HepG2 (cell line): ENCODE results near the gene DDX1. TPM values are rescaled to one million over a fixed set of nuclear protein-coding genes. Genes with fewer than 3 reads are reported as not detected.

Experiments used
- CAMTA2 ChIP-seq: sonication (generic); formaldehyde crosslinking; IDR thresholded peaks from 2 replicates; pipeline ENCODE4 v1.4.0; 2020; ENCODE audit warnings: mild to moderate bottlenecking, missing genetic modification reagents, borderline replicate concordance
- ELF1 ChIP-seq: sonication (generic); formaldehyde crosslinking; IDR thresholded peaks from 2 replicates; pipeline ENCODE4 v1.4.0; 2020; ENCODE audit warnings: missing genetic modification reagents
- FOXP1 ChIP-seq, 2 experiments: fragments of 450-650 bp in 1 of 2; IDR thresholded peaks; 2 replicates each; pipeline ENCODE4 v1.6.1; 2017 to 2018; ENCODE audit warnings: antibody characterized with exemption in 1 of 2
- KDM1A ChIP-seq: IDR thresholded peaks from 2 replicates; pipeline ENCODE4 v1.6.1; 2016; ENCODE audit warnings: missing compliant biosample characterization
- MATR3 ChIP-seq: sonication (generic); formaldehyde crosslinking; IDR thresholded peaks from 2 replicates; pipeline ENCODE4 v1.4.0; 2020; ENCODE audit warnings: missing genetic modification reagents
- MEF2D ChIP-seq: sonication (generic); formaldehyde crosslinking; IDR thresholded peaks from 2 replicates; pipeline ENCODE4 v1.5.1; 2020; ENCODE audit warnings: mild to moderate bottlenecking, missing genetic modification reagents
- POLR2G ChIP-seq: fragments of 200-400 bp; formaldehyde crosslinking; IDR thresholded peaks from 2 replicates; pipeline ENCODE4 v1.6.1; 2018; ENCODE audit warnings: mild to moderate bottlenecking, low read depth, low read length, moderate library complexity
- RARG ChIP-seq: sonication (generic); formaldehyde crosslinking; IDR thresholded peaks from 2 replicates; pipeline ENCODE4 v1.4.0; 2020; ENCODE audit warnings: low read depth, mild to moderate bottlenecking, missing genetic modification reagents
- SAP130 ChIP-seq: IDR thresholded peaks from 2 replicates; pipeline ENCODE4 v1.6.1; 2016; ENCODE audit warnings: low read depth
- SATB2 ChIP-seq: sonication (generic); formaldehyde crosslinking; IDR thresholded peaks from 2 replicates; pipeline ENCODE4 v1.5.0; 2020; ENCODE audit warnings: missing genetic modification reagents
- SETDB1 ChIP-seq: sonication (generic); formaldehyde crosslinking; IDR thresholded peaks from 2 replicates; pipeline ENCODE4 v1.5.1; 2020; ENCODE audit warnings: missing genetic modification reagents, mild to moderate bottlenecking, borderline replicate concordance
- SPEN ChIP-seq: sonication (generic); formaldehyde crosslinking; IDR thresholded peaks from 2 replicates; pipeline ENCODE4 v1.5.1; 2020; ENCODE audit warnings: low read depth, mild to moderate bottlenecking, missing genetic modification reagents
- SSRP1 ChIP-seq: IDR thresholded peaks from 2 replicates; pipeline ENCODE4 v1.6.1; 2016; ENCODE audit warnings: control low read depth
- TEAD3 ChIP-seq: optimal IDR thresholded peaks from 2 replicates; pipeline ENCODE3; 2016; ENCODE audit warnings: borderline replicate concordance
- ZBTB7B ChIP-seq: sonication (generic); formaldehyde crosslinking; IDR thresholded peaks from 2 replicates; pipeline ENCODE4 v1.4.0; 2020; ENCODE audit warnings: missing genetic modification reagents
- ZEB1 ChIP-seq: IDR thresholded peaks from 2 replicates; pipeline ENCODE4 v1.6.1; 2012; ENCODE audit warnings: mild to moderate bottlenecking, low read depth, inconsistent platforms; ENCODE audit not compliant: insufficient replicate concordance
- ZNF781 ChIP-seq: sonication (generic); formaldehyde crosslinking; IDR thresholded peaks from 2 replicates; pipeline ENCODE4 v1.5.1; 2020; ENCODE audit warnings: borderline replicate concordance, mild to moderate bottlenecking, missing genetic modification reagents; ENCODE audit errors: not compliant biosample characterization
- polyA plus RNA-seq, 8 experiments: library from polyadenylated mRNA; depleted of rRNA in 3 of 8; stranded (reverse) in 7 of 8; unstranded in 1 of 8; fragments of >200 nt; fragmentation: Illumina TruSeq in 4 of 8; extraction: Trizol in 4 of 8; gene quantifications; 2 replicates each; pipeline versions ENCODE4 v1.2.1 to v1.2.3, GENCODE V29; 2011 to 2016; ENCODE audit warnings: low read depth in 4 of 8, missing spikeins in 1 of 8, mixed read lengths in 1 of 8; ENCODE audit not compliant: insufficient read depth in 1 of 8
- total RNA-seq, 5 experiments: library from RNA; depleted of rRNA; stranded (reverse); fragments of >200 nt; fragmentation: Illumina TruSeq; extraction: Trizol; gene quantifications; 2 replicates each; pipeline ENCODE4 v1.2.3, GENCODE V29; 2016; ENCODE audit warnings: low read depth in 1 of 5
- TF ChIP-seq, protein P1 (sequence below): sonication (generic); formaldehyde crosslinking; IDR thresholded peaks from 2 replicates; pipeline ENCODE4 v1.8.1; 2023; ENCODE audit warnings: mild to moderate bottlenecking, moderate library complexity, missing genetic modification reagents
- TF ChIP-seq, protein P2 (sequence below): sonication (generic); formaldehyde crosslinking; conservative IDR thresholded peaks from 2 replicates; pipeline ENCODE4 v1.5.0; 2020; ENCODE audit warnings: missing genetic modification reagents
- TF ChIP-seq, protein P3 (sequence below): sonication (generic); formaldehyde crosslinking; IDR thresholded peaks from 2 replicates; pipeline ENCODE4 v1.4.0; 2020; ENCODE audit warnings: missing genetic modification reagents, mild to moderate bottlenecking, borderline replicate concordance
- TF ChIP-seq, protein P4 (sequence below): IDR thresholded peaks from 2 replicates; pipeline ENCODE4 v1.6.1; 2016; ENCODE audit warnings: control low read depth
- TF ChIP-seq, protein P5 (sequence below): sonication (generic); formaldehyde crosslinking; IDR thresholded peaks from 2 replicates; pipeline ENCODE4 v1.8.0; 2022; ENCODE audit warnings: low read depth, missing genetic modification reagents

DDX1 gene
- total and polyA plus RNA-seq, 2 of the 13 experiments (the other 11 are each of a cell fraction or from before 2014, with no cell fraction given): 81.6 to 130 TPM

DNA sequence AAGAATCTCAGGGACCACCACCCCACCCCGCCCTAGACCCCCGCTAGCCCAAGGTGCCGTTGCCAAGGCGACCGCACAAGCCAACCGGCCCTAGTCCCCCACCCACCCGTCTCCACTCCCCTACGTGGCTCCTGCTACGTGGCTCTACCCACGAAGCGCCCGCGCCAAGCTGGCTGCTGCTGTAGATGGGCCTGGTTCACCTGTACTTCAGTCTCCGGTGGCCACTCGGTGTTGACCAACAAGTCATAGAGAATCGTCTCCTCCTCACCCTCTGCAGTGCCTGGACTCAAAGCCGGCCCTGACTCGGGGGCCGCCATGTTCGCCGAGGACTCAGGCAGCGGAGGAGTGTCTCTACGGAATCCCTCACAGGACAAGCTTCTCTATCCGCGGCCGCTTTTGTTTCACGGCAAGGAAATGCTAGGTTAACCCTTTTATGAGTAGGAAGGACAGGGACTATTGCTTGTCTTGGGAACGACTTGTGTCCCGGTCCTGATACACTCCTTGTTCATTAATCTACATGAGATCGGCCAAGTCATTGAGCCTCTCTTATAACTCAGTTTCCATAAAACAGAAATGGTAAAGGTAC, 30.6 kb upstream of the DDX1 start, which contains the start of gene NBAS (continued):
- TF ChIP-seq, protein P1, sequence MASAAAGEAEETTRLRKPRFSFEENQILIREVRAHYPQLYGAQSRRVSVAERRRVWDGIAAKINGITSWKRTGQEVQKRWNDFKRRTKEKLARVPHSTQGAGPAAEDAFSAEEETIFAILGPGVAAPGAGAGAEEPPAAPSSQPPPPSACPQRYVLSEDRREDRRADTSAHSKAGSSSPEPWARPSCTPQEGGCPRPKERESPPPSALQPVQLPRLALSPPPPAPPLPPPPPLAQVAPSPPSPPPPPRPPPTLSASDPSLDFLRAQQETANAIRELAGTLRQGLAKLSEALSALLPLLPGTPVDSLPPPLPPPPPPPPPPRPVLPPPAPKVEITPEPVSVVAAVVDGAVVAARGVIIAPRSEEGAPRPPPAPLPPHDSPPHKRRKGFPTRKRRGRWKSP (CRISPR knock-in tag): no peak
- TF ChIP-seq ELF1 (CRISPR knock-in tag) (peak; percentile 78), POLR2G (peak; percentile 91), SETDB1 (CRISPR knock-in tag) (no peak), SSRP1 (0 out of 2 replicates have a peak, but pooled peaks have one; percentile 84), ZNF781 (CRISPR knock-in tag) (no peak), CAMTA2 (CRISPR knock-in tag) (no peak), FOXP1 (IDR thresholded peaks at IDR 0.05) (no peak), FOXP1 (CRISPR knock-in tag; IDR thresholded peaks at IDR 0.05) (peak; percentile 33; the same call in 1 of the 2 replicates), SPEN (CRISPR knock-in tag) (peak; percentile 67), ZBTB7B (CRISPR knock-in tag) (0 out of 2 replicates have a peak, but pooled peaks have one; percentile 15), TEAD3 (CRISPR knock-in tag) (no peak), RARG (CRISPR knock-in tag) (no peak), ZEB1 (no peak), MATR3 (no peak), SATB2 (CRISPR knock-in tag) (0 out of 2 replicates have a peak, but pooled peaks have one; percentile 53), SAP130 (peak; percentile 95), KDM1A (CRISPR knock-in tag) (no peak), MEF2D (CRISPR knock-in tag) (no peak; the same call in 1 of the 2 replicates)
- TF ChIP-seq, protein P2, sequence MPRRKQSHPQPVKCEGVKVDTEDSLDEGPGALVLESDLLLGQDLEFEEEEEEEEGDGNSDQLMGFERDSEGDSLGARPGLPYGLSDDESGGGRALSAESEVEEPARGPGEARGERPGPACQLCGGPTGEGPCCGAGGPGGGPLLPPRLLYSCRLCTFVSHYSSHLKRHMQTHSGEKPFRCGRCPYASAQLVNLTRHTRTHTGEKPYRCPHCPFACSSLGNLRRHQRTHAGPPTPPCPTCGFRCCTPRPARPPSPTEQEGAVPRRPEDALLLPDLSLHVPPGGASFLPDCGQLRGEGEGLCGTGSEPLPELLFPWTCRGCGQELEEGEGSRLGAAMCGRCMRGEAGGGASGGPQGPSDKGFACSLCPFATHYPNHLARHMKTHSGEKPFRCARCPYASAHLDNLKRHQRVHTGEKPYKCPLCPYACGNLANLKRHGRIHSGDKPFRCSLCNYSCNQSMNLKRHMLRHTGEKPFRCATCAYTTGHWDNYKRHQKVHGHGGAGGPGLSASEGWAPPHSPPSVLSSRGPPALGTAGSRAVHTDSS (CRISPR knock-in tag): no peak
- TF ChIP-seq, protein P3, sequence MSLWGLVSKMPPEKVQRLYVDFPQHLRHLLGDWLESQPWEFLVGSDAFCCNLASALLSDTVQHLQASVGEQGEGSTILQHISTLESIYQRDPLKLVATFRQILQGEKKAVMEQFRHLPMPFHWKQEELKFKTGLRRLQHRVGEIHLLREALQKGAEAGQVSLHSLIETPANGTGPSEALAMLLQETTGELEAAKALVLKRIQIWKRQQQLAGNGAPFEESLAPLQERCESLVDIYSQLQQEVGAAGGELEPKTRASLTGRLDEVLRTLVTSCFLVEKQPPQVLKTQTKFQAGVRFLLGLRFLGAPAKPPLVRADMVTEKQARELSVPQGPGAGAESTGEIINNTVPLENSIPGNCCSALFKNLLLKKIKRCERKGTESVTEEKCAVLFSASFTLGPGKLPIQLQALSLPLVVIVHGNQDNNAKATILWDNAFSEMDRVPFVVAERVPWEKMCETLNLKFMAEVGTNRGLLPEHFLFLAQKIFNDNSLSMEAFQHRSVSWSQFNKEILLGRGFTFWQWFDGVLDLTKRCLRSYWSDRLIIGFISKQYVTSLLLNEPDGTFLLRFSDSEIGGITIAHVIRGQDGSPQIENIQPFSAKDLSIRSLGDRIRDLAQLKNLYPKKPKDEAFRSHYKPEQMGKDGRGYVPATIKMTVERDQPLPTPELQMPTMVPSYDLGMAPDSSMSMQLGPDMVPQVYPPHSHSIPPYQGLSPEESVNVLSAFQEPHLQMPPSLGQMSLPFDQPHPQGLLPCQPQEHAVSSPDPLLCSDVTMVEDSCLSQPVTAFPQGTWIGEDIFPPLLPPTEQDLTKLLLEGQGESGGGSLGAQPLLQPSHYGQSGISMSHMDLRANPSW (CRISPR knock-in tag): 0 out of 2 replicates have a peak, but pooled peaks have one; percentile 26
- TF ChIP-seq, protein P4, sequence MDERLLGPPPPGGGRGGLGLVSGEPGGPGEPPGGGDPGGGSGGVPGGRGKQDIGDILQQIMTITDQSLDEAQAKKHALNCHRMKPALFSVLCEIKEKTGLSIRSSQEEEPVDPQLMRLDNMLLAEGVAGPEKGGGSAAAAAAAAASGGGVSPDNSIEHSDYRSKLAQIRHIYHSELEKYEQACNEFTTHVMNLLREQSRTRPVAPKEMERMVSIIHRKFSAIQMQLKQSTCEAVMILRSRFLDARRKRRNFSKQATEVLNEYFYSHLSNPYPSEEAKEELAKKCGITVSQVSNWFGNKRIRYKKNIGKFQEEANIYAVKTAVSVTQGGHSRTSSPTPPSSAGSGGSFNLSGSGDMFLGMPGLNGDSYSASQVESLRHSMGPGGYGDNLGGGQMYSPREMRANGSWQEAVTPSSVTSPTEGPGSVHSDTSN (CRISPR knock-in tag): no peak
- TF ChIP-seq, protein P5, sequence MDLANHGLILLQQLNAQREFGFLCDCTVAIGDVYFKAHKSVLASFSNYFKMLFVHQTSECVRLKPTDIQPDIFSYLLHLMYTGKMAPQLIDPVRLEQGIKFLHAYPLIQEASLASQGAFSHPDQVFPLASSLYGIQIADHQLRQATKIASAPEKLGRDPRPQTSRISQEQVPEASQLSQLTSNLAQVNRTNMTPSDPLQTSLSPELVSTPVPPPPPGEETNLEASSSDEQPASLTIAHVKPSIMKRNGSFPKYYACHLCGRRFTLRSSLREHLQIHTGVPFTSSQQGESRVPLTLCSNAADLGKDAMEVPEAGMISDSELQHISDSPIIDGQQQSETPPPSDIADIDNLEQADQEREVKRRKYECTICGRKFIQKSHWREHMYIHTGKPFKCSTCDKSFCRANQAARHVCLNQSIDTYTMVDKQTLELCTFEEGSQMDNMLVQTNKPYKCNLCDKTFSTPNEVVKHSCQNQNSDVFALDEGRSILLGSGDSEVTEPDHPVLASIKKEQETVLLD (CRISPR knock-in tag): no peak
